Transverse colon (tissue), 4 donors: ENCODE results near the gene DELE1. TPM values are rescaled to one million over a fixed set of nuclear protein-coding genes. Genes with fewer than 3 reads are reported as not detected.
A peak's percentile ranks its signal among the peaks of the same experiment; 100 is the strongest.

Source experiments
- DNase-seq: peaks from one replicate; pipeline ENCODE4 v3.0.0-alpha.2; 2019
- H3K27ac ChIP-seq, 4 donors: fragments of 200-600 bp; sonication (generic); 2 replicates each; pipeline ENCODE4 v1.5.1; 2016 to 2018; ENCODE audit warnings: inconsistent platforms in 4 of 4
- H3K27me3 ChIP-seq: fragments of 200-600 bp; sonication (generic); 2 replicates; pipeline ENCODE4 v1.5.1; 2017; ENCODE audit warnings: inconsistent platforms
- H3K36me3 ChIP-seq, 4 donors: fragments of 200-600 bp; sonication (generic); 2 replicates each; pipeline ENCODE4 v1.5.1; 2017 to 2019; ENCODE audit warnings: inconsistent platforms in 4 of 4
- H3K4me1 ChIP-seq, 4 donors: fragments of 200-600 bp; sonication (generic); 2 replicates each; pipeline ENCODE4 v1.5.1; 2017 to 2020; ENCODE audit warnings: inconsistent platforms in 4 of 4
- H3K4me3 ChIP-seq, 4 donors: fragments of 200-600 bp; sonication (generic); 1 replicate in 1 of 4; 2 replicates in 3 of 4; pipeline versions ENCODE4 v1.5.1 to v1.6.1; 2017 to 2019; ENCODE audit warnings: inconsistent platforms in 4 of 4
- H3K9me3 ChIP-seq, 2 donors: fragments of 200-600 bp; sonication (generic); 2 replicates each; pipeline ENCODE4 v1.5.1; 2017 to 2019; ENCODE audit warnings: inconsistent platforms in 2 of 2
- EP300 ChIP-seq: sonication (generic); formaldehyde crosslinking; IDR thresholded peaks from one replicate; pipeline ENCODE4 v1.6.1; 2017; ENCODE audit warnings: antibody characterized with exemption, low read depth
- POLR2A ChIP-seq: fragments of 450-650 bp; IDR thresholded peaks from one replicate; pipeline ENCODE4 v1.6.1; 2016; ENCODE audit warnings: antibody characterized with exemption, mild to moderate bottlenecking, moderate library complexity
- POLR2AphosphoS5 ChIP-seq, 3 donors: sonication (generic); formaldehyde crosslinking; IDR thresholded peaks; one replicate each; pipeline ENCODE4 v1.6.1; 2016; ENCODE audit warnings: antibody characterized with exemption in 3 of 3
- WGBS, 2 donors: methylation state at CpG; one replicate each; pipeline ENCODE4 v1.1.5; 2018; ENCODE audit warnings: low coverage in 1 of 2; 5-methylcytosine and 5-hydroxymethylcytosine counted together
- in situ Hi-C, 4 donors: fragments of 200-750 bp; cut with MboI; loops; one replicate each; pipeline versions ENCODE4 v1.15.0 to v1.15.1; 2017; ENCODE audit warnings: low sequenced_read_pairs in 3 of 4, low pct_ligation_motif_present in 1 of 4, low pct_unique_long_range_greater_than_20kb in 1 of 4
- intact Hi-C: fragments of 100-400 bp; cut with DNase I; formaldehyde crosslinking; loops from one replicate; pipeline ENCODE4 v1.15.1; 2023; ENCODE audit warnings: low total_unique reads
- total RNA-seq, 4 donors: library from RNA; depleted of rRNA; stranded (reverse); fragments of >200 nt; gene quantifications; one replicate each; pipeline ENCODE4 v1.1.0, GENCODE V29; 2016
- TF ChIP-seq, protein P1 (sequence below), 5 experiments: fragments of 200-600 bp in 3 of 5; fragments of 450-650 bp in 2 of 5; sonication (generic) in 3 of 5; IDR thresholded peaks; 1 replicate in 2 of 5; 2 replicates in 3 of 5; pipeline ENCODE4 v1.5.1; 2016 to 2017; ENCODE audit warnings: antibody characterized with exemption in 5 of 5, inconsistent platforms in 3 of 5, mild to moderate bottlenecking in 2 of 5, moderate library complexity in 1 of 5

Gene DELE1
- total RNA-seq, 4 donors from 2014 or later: 92.6 to 270 (median 126) TPM

DNA sequence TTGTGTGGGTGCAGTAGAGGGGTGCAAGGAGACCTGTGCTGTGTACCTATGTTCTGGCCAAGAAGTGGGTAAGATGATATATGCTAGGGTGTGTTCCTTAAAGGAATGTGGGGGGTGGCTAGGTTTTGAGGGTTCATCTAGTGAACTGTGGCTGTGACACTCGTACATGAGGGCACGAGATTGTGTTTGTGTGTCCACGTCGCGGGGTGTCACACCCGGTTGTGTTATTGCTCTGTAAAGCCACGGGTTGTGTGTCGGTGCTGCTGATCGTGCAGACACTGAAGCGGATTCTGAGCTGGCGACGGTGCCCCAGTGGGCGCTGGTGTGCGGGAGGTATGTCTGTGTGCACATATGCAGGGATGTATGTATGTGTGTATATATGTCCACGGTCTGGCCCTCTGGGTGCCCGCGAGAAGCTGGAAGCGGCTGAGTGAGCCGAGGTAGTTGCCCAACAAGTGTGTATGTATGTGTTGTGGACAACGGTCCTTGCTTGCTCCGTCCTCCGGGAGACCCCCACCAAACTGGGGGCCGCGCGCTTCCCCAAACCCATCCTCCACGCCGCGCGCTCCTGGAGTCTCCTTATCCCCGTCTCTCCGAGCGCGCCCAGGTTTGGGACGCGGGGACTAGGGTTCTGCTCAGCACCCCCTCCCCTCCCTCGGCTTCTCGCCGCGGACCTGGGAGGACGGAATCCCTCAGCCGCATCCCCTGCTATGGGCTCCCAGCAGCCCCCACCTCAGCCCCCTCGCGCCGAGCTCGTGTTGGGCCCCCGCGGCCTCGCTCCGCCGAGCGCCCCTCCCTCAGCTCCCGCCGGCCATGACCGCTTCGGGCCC, 46.1 kb upstream of the DELE1 start:
- in situ Hi-C loops: no loop called here
- TF ChIP-seq POLR2AphosphoS5 (IDR thresholded peaks at IDR 0.05) (no peak), EP300 (no peak), POLR2A (no peak)
- TF ChIP-seq, protein P1, sequence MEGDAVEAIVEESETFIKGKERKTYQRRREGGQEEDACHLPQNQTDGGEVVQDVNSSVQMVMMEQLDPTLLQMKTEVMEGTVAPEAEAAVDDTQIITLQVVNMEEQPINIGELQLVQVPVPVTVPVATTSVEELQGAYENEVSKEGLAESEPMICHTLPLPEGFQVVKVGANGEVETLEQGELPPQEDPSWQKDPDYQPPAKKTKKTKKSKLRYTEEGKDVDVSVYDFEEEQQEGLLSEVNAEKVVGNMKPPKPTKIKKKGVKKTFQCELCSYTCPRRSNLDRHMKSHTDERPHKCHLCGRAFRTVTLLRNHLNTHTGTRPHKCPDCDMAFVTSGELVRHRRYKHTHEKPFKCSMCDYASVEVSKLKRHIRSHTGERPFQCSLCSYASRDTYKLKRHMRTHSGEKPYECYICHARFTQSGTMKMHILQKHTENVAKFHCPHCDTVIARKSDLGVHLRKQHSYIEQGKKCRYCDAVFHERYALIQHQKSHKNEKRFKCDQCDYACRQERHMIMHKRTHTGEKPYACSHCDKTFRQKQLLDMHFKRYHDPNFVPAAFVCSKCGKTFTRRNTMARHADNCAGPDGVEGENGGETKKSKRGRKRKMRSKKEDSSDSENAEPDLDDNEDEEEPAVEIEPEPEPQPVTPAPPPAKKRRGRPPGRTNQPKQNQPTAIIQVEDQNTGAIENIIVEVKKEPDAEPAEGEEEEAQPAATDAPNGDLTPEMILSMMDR (IDR thresholded peaks at IDR 0.05): no peak

DNA sequence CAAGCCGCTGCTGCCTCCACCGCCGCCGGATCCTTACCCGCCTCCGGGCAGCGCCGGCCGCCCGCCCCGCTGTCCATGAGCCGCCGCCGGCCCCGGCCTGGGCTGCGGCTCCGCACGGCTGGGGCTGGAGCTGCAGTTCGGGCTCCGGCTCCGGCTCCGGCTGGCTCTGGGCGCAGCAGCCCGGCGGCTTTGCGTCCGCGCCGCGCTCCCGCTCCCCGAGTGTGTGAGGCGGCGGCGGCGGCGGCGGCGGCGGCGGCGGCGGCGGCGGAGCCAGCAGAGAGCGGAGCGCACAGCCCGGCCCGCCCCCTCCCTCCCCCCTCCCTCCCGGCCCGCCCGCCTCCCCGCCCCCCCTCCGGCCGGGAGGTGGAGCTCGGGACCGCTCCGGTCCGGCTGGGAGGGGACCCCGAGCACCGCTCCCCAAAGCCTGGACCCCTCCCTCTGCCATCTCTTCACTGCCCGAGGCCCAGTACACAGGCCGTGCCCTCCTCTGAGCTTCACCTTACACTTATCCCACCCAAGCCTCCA, 45.4 kb upstream of the DELE1 start, which contains the start of gene PCDH1:
Gene PCDH1, minus strand, starts transcription at position 225 of the 525 bp plus-strand sequence. Its CDS starts 148 bp downstream, at position 77.
- no peaks in the 10 kb centered on the region for H3K36me3 ChIP-seq
- H3K4me1 ChIP-seq: peaks cover 6 to 60% (median 35%) of the 10 kb centered on the region in 4 donors
- peak within 1 kb of the TSS; percentile 65 to 86 (median 75) for H3K4me3 ChIP-seq
- TF ChIP-seq EP300: no peak
- no peak for TF ChIP-seq POLR2A
- peak in 2 of 3 donors; percentile 60 to 84 for TF ChIP-seq POLR2AphosphoS5 (IDR thresholded peaks at IDR 0.05)
- TF ChIP-seq, protein P1 (IDR thresholded peaks at IDR 0.05): no peak
- H3K27me3 ChIP-seq: peaks cover 55% of the 10 kb centered on the region
- peak within 1 kb of the TSS; percentile 88 to 96 (median 94) for H3K27ac ChIP-seq
- peak; percentile 54 for DNase-seq
- WGBS, 2 donors: 1% methylated on average over 24 of the region's 63 CpGs; no CpG with 5 or more reads in 1 of the 2 donors
- no peaks in the 10 kb centered on the region for H3K9me3 ChIP-seq
- in situ Hi-C loops (no loop called here), intact Hi-C loops (loop anchor here (2.0 to 5.0 kb wide), 2 partner anchors 66 to 175 kb away; no protein-coding TSS in a partner anchor)

More for the DNA sequence above, 46.1 kb upstream of the DELE1 start:
- peak overlapping the region; percentile 88 to 96 (median 94) for H3K27ac ChIP-seq
- H3K27me3 ChIP-seq: peaks cover 48% of the 10 kb centered on the region
- H3K36me3 ChIP-seq: no peaks in the 10 kb centered on the region
- DNase-seq: peak; percentile 48
- WGBS, 2 donors: 4% methylated on average over 37 of the region's 55 CpGs; no CpG with 5 or more reads in 1 of the 2 donors
- no peaks in the 10 kb centered on the region for H3K9me3 ChIP-seq
- intact Hi-C loops: loop anchor here (2.0 to 5.0 kb wide), 2 partner anchors 65 to 175 kb away; no protein-coding TSS in a partner anchor
- peak overlapping the region; percentile 65 to 86 (median 75) for H3K4me3 ChIP-seq
- peaks cover 6 to 60% (median 39%) of the 10 kb centered on the region in 4 donors for H3K4me1 ChIP-seq

DNA sequence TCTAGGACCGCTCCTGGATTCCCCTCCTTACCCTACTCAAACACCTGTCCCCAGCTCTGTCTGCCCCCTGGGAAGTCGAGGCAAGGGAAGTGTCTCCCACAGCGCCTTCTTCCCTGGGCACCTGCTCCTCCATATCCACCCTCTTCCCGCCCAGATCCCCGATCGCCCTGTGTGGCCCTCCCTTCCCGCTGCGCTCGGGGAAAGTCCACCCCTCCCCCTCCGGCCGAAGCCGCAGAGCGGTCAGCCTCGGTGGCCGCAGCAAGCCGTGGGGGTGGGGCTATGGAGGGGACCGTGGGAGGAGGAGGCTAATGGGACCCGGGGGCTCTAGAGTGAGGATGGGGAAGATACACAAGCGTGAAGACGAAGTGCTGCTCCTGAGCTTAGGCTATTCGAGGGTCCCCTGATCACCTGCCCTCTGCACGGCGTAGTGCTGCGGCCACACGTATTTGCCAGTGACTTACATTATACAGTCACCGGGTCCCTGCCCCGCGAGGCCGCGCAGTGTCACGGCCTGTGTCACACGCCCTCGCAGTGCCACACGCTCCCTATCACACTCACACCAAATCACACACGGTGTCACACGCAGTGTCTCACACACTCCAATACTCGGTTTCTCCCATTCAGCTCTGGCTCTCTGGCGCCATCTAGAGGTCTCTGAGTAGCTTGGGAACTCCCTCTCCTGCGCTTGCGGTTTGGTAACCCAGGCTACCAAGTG, 44.8 kb upstream of the DELE1 start:
- Histone ChIP-seq H3K9me3 (no peaks in the 10 kb centered on the region), H3K36me3 (no peaks in the 10 kb centered on the region), H3K27ac (peak overlapping the region; percentile 88 to 96 (median 94)), H3K4me1 (peaks cover 6 to 54% (median 30%) of the 10 kb centered on the region in 4 donors), H3K4me3 (peak overlapping the region; percentile 13 to 86 (median 71)), H3K27me3 (peaks cover 60% of the 10 kb centered on the region)
- DNase-seq: peak; percentile 94
- in situ Hi-C loops (no loop called here), intact Hi-C loops (loop anchor here (2.0 to 5.0 kb wide), 2 partner anchors 67 to 176 kb away; no protein-coding TSS in a partner anchor)
- 0 to 1% methylated on average over 3 to 40 of the region's 40 CpGs for WGBS, 2 donors
- TF ChIP-seq, protein P1 (IDR thresholded peaks at IDR 0.05): peak; percentile 95 to 99 (median 96)
- TF ChIP-seq EP300 (no peak), POLR2A (peak; percentile 47), POLR2AphosphoS5 (IDR thresholded peaks at IDR 0.05) (peak; percentile 2 to 73 (median 61))
